ENCODE data around the gene PLAC9.
A peak's percentile ranks its signal among the peaks of the same experiment; 100 is the strongest.
"Not testable (repeated sequence)": the region's sequence is repeated elsewhere in the genome, so short reads cannot be mapped to it uniquely, and the experiment has no call there.

Gene PLAC9

DNA sequence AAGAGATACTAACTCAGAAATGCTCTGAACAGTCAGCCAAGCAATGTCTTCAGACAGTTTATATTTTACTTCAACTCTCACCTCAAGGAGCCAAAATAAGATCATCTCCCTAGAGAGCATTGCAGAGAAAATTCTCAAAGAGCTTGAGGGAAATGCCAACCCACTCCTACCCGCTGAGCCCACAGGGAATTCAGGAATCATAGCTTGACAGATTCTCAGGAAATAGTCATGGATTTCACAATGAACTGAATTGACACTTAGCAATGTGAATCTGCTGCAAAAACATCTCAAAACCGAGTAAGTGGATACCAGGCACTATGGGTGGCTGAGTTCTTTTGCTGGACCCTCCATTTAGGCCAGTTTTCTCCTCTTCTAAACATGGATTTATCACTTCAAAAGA lies 9.8 kb upstream of the PLAC9 start:
- Histone ChIP-seq H3K27me3 (replicated peaks in 2 of 5; ENCODE audit: control insufficient read depth in 4 of 5, insufficient read depth in 5 of 5, low read length in 4 of 5) (no peaks in the 10 kb centered on the region), H3K36me3 (ENCODE audit: control insufficient read depth in 4 of 4, insufficient read depth in 4 of 4, low read length in 3 of 4) (no peaks in the 10 kb centered on the region), H3K4me1 (ENCODE audit: control extremely low read depth in 1 of 4, control insufficient read depth in 4 of 4, insufficient read depth in 4 of 4, low read length in 3 of 4) (no peaks in the 10 kb centered on the region), H3K27ac (ENCODE audit: insufficient read depth in 1 of 2, low read depth in 1 of 2, low read length in 2 of 2, poor library complexity in 1 of 2, severe bottlenecking in 2 of 2) (no peak overlapping the region), H3K4me3 (ENCODE audit: control insufficient read depth in 1 of 7, extremely low read depth in 1 of 7, insufficient read depth in 4 of 7, low read depth in 2 of 7, low read length in 6 of 7) (no peak overlapping the region), H3K9me3 (ENCODE audit: control extremely low read depth in 1 of 5, control insufficient read depth in 4 of 5, insufficient read depth in 2 of 5, low read depth in 1 of 5, low read length in 4 of 5) (peaks cover 0 to 2% (median 0%) of the 10 kb centered on the region in 5 experiments)
- 91% methylated on average over 1 of the region's 2 CpGs for WGBS (ENCODE audit: insufficient coverage)
- DNase-seq = no peak
- CTCF ChIA-PET = no interaction called here
- POLR2A ChIA-PET = no interaction called here

DNA sequence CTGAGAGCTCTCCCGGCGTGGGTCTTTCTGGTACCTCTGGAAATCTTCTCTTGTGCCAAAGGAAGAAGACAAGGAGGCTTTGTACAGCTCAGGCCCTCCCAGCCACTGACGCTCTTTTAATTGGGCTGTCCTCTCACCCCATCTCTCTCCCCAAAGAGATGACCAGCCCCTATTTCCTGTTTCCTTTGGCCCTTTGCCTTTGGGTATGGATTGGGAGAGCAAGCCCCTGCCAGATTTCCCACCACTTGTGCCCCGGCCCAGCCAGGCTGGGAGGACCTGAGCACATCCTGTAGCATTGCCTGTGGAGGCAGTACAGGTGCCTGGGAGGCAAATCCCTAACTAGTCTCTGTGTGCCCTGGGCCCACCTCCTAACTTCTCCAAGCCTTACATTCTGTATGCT lies 5.7 kb upstream of the PLAC9 start:
- H3K27ac ChIP-seq (ENCODE audit: insufficient read depth in 1 of 2, low read depth in 1 of 2, low read length in 2 of 2, poor library complexity in 1 of 2, severe bottlenecking in 2 of 2) = no peak overlapping the region
- peaks cover 0 to 11% (median 3%) of the 10 kb centered on the region in 5 experiments for H3K27me3 ChIP-seq (replicated peaks in 2 of 5; ENCODE audit: control insufficient read depth in 4 of 5, insufficient read depth in 5 of 5, low read length in 4 of 5)
- POLR2A ChIA-PET = no interaction called here
- CTCF ChIA-PET = no interaction called here
- no peaks in the 10 kb centered on the region for H3K36me3 ChIP-seq (ENCODE audit: control insufficient read depth in 4 of 4, insufficient read depth in 4 of 4, low read length in 3 of 4)
- H3K9me3 ChIP-seq (ENCODE audit: control extremely low read depth in 1 of 5, control insufficient read depth in 4 of 5, insufficient read depth in 2 of 5, low read depth in 1 of 5, low read length in 4 of 5) = no peaks in the 10 kb centered on the region
- no peak for DNase-seq
- H3K4me3 ChIP-seq (ENCODE audit: control insufficient read depth in 1 of 7, extremely low read depth in 1 of 7, insufficient read depth in 4 of 7, low read depth in 2 of 7, low read length in 6 of 7) = no peak overlapping the region
- H3K4me1 ChIP-seq (ENCODE audit: control extremely low read depth in 1 of 4, control insufficient read depth in 4 of 4, insufficient read depth in 4 of 4, low read length in 3 of 4) = no peaks in the 10 kb centered on the region
- WGBS (ENCODE audit: insufficient coverage) = 94% methylated on average over 3 of the region's 4 CpGs

DNA sequence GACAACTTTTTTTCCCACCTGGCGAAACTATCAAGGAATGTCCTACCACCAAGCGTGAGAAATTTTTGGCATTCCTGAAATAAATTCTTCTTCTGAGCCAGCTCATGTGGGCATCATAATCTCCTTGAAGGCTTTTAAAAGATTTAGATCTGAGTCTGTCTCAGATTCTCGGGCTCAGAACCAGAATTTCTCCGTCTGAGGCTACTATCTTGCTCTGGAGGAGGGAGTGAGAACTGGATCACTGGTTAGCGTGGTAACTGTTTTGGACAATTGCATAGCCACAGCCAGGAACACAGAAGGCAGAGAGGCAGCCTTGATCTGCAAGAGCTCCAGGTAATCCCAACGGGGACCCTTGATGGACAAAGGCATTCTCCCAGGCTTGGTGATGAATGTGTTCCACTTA lies 1.0 kb upstream of the PLAC9 start:
- WGBS (ENCODE audit: insufficient coverage) = 96% methylated on average over 6 of the region's 6 CpGs
- Histone ChIP-seq H3K4me1 (ENCODE audit: control extremely low read depth in 1 of 4, control insufficient read depth in 4 of 4, insufficient read depth in 4 of 4, low read length in 3 of 4) (peaks cover 0 to 10% (median 7%) of the 10 kb centered on the region in 4 experiments), H3K27ac (ENCODE audit: insufficient read depth in 1 of 2, low read depth in 1 of 2, low read length in 2 of 2, poor library complexity in 1 of 2, severe bottlenecking in 2 of 2) (no peak overlapping the region), H3K4me3 (ENCODE audit: control insufficient read depth in 1 of 7, extremely low read depth in 1 of 7, insufficient read depth in 4 of 7, low read depth in 2 of 7, low read length in 6 of 7) (no peak overlapping the region), H3K36me3 (ENCODE audit: control insufficient read depth in 4 of 4, insufficient read depth in 4 of 4, low read length in 3 of 4) (no peaks in the 10 kb centered on the region), H3K27me3 (replicated peaks in 2 of 5; ENCODE audit: control insufficient read depth in 4 of 5, insufficient read depth in 5 of 5, low read length in 4 of 5) (peaks cover 3 to 34% (median 11%) of the 10 kb centered on the region in 5 experiments), H3K9me3 (ENCODE audit: control extremely low read depth in 1 of 5, control insufficient read depth in 4 of 5, insufficient read depth in 2 of 5, low read depth in 1 of 5, low read length in 4 of 5) (no peaks in the 10 kb centered on the region)
- no peak for DNase-seq
- CTCF ChIA-PET = interaction anchor here (2.5 kb wide), 1 partner anchor 8 kb away, joined by 10 read pairs; no protein-coding TSS in a partner anchor
- POLR2A ChIA-PET = no interaction called here

DNA sequence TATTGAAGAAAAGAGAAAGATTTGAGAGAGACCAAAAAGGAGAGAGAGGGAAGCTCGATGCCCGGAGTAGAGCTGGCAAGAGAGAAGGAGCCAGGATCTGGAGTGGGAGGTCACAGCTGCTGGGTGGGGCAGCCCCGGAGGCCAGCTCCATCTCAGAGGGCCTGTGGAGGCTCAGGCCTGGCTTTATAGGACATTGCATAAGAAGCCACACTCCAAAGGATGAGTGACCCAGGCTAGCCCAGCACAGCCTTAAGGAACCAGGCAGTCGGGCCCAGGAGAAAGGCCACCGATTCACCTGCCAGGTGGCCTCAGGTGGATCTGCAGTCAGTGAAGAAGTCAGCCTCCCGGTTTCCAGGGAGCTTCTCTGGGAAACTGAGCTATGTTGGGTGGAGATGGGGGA lies 676 bp downstream of the PLAC9 start:
- no peak for DNase-seq
- CTCF ChIA-PET = interaction anchor here (1.0 kb wide), 1 partner anchor 89 kb away, joined by 3 read pairs; no protein-coding TSS in a partner anchor
- Histone ChIP-seq H3K27ac (ENCODE audit: insufficient read depth in 1 of 2, low read depth in 1 of 2, low read length in 2 of 2, poor library complexity in 1 of 2, severe bottlenecking in 2 of 2) (no peak overlapping the region), H3K36me3 (ENCODE audit: control insufficient read depth in 4 of 4, insufficient read depth in 4 of 4, low read length in 3 of 4) (no peaks in the 10 kb centered on the region), H3K4me3 (ENCODE audit: control insufficient read depth in 1 of 7, extremely low read depth in 1 of 7, insufficient read depth in 4 of 7, low read depth in 2 of 7, low read length in 6 of 7) (peak overlapping the region in 1 of 7 experiments; percentile 51), H3K9me3 (ENCODE audit: control extremely low read depth in 1 of 5, control insufficient read depth in 4 of 5, insufficient read depth in 2 of 5, low read depth in 1 of 5, low read length in 4 of 5) (no peaks in the 10 kb centered on the region), H3K27me3 (replicated peaks in 2 of 5; ENCODE audit: control insufficient read depth in 4 of 5, insufficient read depth in 5 of 5, low read length in 4 of 5) (peaks cover 3 to 34% (median 11%) of the 10 kb centered on the region in 5 experiments), H3K4me1 (ENCODE audit: control extremely low read depth in 1 of 4, control insufficient read depth in 4 of 4, insufficient read depth in 4 of 4, low read length in 3 of 4) (peaks cover 0 to 10% (median 7%) of the 10 kb centered on the region in 4 experiments)
- POLR2A ChIA-PET = interaction anchor here (0.6 kb wide), 1 partner anchor 15 kb away, joined by 5 read pairs; no protein-coding TSS in a partner anchor
- WGBS (ENCODE audit: insufficient coverage) = 58% methylated on average over 6 of the region's 6 CpGs

DNA sequence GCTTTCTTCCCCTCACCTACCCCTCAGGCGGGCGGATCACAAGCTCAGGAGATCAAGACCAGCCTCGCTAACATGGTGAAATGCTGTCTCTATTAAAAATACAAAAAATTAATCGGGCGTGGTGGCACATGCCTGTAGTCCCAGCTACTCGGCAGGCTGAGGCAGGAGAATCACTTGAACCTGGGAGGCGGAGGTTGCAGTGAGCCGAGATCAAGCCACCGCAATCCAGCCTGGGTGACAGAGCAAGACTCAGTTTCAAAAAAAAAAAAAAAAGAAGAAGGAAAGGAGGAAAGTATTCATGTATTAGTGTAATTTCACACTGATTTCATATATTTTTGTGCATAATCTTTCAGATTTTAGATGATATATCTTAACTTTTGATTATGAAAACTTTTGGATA lies 1.2 kb downstream of the PLAC9 start:
- Histone ChIP-seq H3K27me3 (replicated peaks in 2 of 5; ENCODE audit: control insufficient read depth in 4 of 5, insufficient read depth in 5 of 5, low read length in 4 of 5) (peaks cover 3 to 34% (median 11%) of the 10 kb centered on the region in 5 experiments), H3K4me1 (ENCODE audit: control extremely low read depth in 1 of 4, control insufficient read depth in 4 of 4, insufficient read depth in 4 of 4, low read length in 3 of 4) (peaks cover 0 to 10% (median 7%) of the 10 kb centered on the region in 4 experiments)
- H3K27ac ChIP-seq (ENCODE audit: insufficient read depth in 1 of 2, low read depth in 1 of 2, low read length in 2 of 2, poor library complexity in 1 of 2, severe bottlenecking in 2 of 2); H3K9me3 ChIP-seq (ENCODE audit: control extremely low read depth in 1 of 5, control insufficient read depth in 4 of 5, insufficient read depth in 2 of 5, low read depth in 1 of 5, low read length in 4 of 5); H3K4me3 ChIP-seq (ENCODE audit: control insufficient read depth in 1 of 7, extremely low read depth in 1 of 7, insufficient read depth in 4 of 7, low read depth in 2 of 7, low read length in 6 of 7); DNase-seq; H3K36me3 ChIP-seq (ENCODE audit: control insufficient read depth in 4 of 4, insufficient read depth in 4 of 4, low read length in 3 of 4): not testable (repeated sequence)
- ChIA-PET POLR2A (interaction anchor here (0.6 to 0.9 kb wide), 2 partner anchors 10 to 15 kb away, joined by 3 to 5 read pairs; no protein-coding TSS in a partner anchor), CTCF (interaction anchor here (1.0 kb wide), 1 partner anchor 89 kb away, joined by 3 read pairs; no protein-coding TSS in a partner anchor)
- 100% methylated on average over 6 of the region's 9 CpGs for WGBS (ENCODE audit: insufficient coverage)

DNA sequence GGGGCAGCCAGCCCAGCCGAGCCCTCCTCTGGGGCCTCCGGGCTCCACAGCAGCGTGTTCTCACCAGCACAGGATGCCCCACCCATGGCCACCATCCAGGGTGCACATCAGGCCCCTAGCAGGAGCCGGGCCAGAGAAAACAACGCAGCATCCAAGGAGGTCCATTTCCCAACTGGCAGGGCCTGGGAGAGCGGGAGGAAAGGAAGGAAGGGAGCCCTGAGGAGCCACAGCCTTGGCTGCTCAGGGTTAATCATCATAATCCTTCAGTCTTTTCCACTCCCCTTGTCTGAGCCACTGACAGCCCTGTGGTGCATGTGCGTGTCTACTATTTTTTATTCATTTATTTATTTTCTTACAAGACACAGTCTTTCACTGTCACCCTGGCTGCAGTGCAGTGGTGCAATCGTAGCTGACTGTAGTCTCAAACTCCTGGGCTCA lies 3.6 kb downstream of the PLAC9 start:
- Histone ChIP-seq H3K27ac (ENCODE audit: insufficient read depth in 1 of 2, low read depth in 1 of 2, low read length in 2 of 2, poor library complexity in 1 of 2, severe bottlenecking in 2 of 2) (no peak overlapping the region), H3K9me3 (ENCODE audit: control extremely low read depth in 1 of 5, control insufficient read depth in 4 of 5, insufficient read depth in 2 of 5, low read depth in 1 of 5, low read length in 4 of 5) (no peaks in the 10 kb centered on the region), H3K4me1 (ENCODE audit: control extremely low read depth in 1 of 4, control insufficient read depth in 4 of 4, insufficient read depth in 4 of 4, low read length in 3 of 4) (peaks cover 0 to 10% (median 7%) of the 10 kb centered on the region in 4 experiments), H3K4me3 (ENCODE audit: control insufficient read depth in 1 of 7, extremely low read depth in 1 of 7, insufficient read depth in 4 of 7, low read depth in 2 of 7, low read length in 6 of 7) (no peak overlapping the region), H3K36me3 (ENCODE audit: control insufficient read depth in 4 of 4, insufficient read depth in 4 of 4, low read length in 3 of 4) (no peaks in the 10 kb centered on the region), H3K27me3 (replicated peaks in 2 of 5; ENCODE audit: control insufficient read depth in 4 of 5, insufficient read depth in 5 of 5, low read length in 4 of 5) (peaks cover 3 to 35% (median 13%) of the 10 kb centered on the region in 5 experiments)
- DNase-seq = no peak
- ChIA-PET POLR2A (no interaction called here), CTCF (no interaction called here)
- WGBS (ENCODE audit: insufficient coverage) = 86% methylated on average over 5 of the region's 8 CpGs

DNA sequence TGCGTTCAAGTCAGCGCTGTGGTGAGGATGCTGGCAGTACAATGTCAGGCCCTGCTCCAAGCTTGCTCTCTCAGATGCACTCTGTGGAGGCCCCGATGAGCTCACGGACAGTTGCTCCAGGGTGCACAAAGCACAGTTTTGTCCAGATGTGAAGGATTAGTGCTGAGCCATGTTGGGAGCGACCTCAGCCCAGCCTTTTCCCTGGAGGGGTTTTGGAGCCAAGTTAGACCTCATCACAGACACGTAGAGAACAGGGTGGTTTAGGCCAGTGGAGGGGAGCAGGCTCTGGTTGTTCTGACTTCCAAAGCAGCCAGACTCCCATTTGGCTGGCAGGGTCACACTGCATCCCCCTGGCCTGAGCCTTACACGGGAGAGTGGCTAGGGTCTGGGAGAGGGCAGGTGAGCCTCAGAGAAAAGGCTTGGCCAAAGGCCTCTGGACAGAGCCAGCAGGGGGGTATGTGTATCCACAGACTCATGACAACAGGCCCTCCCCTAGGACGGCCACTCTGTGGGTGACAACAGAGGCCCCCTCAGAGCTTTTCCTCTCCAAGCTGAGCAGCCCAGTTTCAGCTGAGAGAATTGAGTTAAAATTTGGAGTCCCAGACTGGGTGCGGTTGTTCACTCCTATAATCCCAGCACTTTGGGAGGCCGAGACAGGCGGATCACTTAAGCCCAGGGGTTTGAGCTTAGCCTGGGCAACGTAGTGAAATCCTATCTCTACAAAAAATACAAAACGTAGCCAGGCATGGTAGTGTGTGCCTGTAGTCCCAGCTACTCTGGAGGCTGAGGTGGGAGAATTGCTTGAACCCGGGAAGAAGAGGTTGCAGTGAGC lies 4.7 kb downstream of the PLAC9 start:
- Histone ChIP-seq H3K4me1 (ENCODE audit: control extremely low read depth in 1 of 4, control insufficient read depth in 4 of 4, insufficient read depth in 4 of 4, low read length in 3 of 4) (peaks cover 0 to 10% (median 7%) of the 10 kb centered on the region in 4 experiments), H3K9me3 (ENCODE audit: control extremely low read depth in 1 of 5, control insufficient read depth in 4 of 5, insufficient read depth in 2 of 5, low read depth in 1 of 5, low read length in 4 of 5) (no peaks in the 10 kb centered on the region), H3K4me3 (ENCODE audit: control insufficient read depth in 1 of 7, extremely low read depth in 1 of 7, insufficient read depth in 4 of 7, low read depth in 2 of 7, low read length in 6 of 7) (no peak overlapping the region), H3K27me3 (replicated peaks in 2 of 5; ENCODE audit: control insufficient read depth in 4 of 5, insufficient read depth in 5 of 5, low read length in 4 of 5) (peaks cover 3 to 28% (median 10%) of the 10 kb centered on the region in 5 experiments), H3K36me3 (ENCODE audit: control insufficient read depth in 4 of 4, insufficient read depth in 4 of 4, low read length in 3 of 4) (no peaks in the 10 kb centered on the region), H3K27ac (ENCODE audit: insufficient read depth in 1 of 2, low read depth in 1 of 2, low read length in 2 of 2, poor library complexity in 1 of 2, severe bottlenecking in 2 of 2) (no peak overlapping the region)
- CTCF ChIA-PET = interaction anchor here (1.0 to 2.1 kb wide), 2 partner anchors 9 to 51 kb away, joined by 3 to 5 read pairs; no protein-coding TSS in a partner anchor
- DNase-seq = no peak
- WGBS (ENCODE audit: insufficient coverage) = 97% methylated on average over 11 of the region's 14 CpGs
- POLR2A ChIA-PET = no interaction called here

Data from common myeloid progenitor, CD34-positive (primary cell).